ENCODE data around the gene DKC1.

DNA sequence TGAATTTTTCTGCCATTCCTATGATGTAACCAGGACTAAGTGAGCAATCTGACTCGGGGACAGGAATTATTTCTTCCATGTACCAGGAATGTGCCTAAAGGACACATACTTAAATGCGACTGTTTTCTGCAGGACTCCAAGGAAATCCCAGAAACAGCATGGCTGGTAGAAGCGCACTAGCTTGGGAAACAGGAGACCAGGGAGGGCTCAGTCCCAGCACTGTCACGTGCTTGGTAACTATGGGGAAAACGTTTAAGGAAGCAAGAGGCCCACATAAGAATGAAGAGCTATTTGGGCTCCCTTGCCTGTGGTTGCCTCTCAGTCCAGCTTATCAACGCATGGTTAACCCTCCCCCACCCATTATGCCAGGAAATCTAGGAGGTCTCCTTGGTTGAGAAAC lies 23.1 kb downstream of the DKC1 start:
- TF ChIP-seq, protein P1, sequence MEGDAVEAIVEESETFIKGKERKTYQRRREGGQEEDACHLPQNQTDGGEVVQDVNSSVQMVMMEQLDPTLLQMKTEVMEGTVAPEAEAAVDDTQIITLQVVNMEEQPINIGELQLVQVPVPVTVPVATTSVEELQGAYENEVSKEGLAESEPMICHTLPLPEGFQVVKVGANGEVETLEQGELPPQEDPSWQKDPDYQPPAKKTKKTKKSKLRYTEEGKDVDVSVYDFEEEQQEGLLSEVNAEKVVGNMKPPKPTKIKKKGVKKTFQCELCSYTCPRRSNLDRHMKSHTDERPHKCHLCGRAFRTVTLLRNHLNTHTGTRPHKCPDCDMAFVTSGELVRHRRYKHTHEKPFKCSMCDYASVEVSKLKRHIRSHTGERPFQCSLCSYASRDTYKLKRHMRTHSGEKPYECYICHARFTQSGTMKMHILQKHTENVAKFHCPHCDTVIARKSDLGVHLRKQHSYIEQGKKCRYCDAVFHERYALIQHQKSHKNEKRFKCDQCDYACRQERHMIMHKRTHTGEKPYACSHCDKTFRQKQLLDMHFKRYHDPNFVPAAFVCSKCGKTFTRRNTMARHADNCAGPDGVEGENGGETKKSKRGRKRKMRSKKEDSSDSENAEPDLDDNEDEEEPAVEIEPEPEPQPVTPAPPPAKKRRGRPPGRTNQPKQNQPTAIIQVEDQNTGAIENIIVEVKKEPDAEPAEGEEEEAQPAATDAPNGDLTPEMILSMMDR (IDR thresholded peaks at IDR 0.05), result no peak
- no peak for TF ChIP-seq POLR2A (IDR thresholded peaks at IDR 0.05)
